Neural progenitor cell (in vitro differentiated cells): ENCODE data around the gene DISC1. TPM values are rescaled to one million over a fixed set of nuclear protein-coding genes. Genes with fewer than 3 reads are reported as not detected.

ENCODE experiments used
- DNase-seq: peaks from one replicate; pipeline ENCODE4 v3.0.0-alpha.2; 2016; ENCODE audit warnings: low spot score
- H2AFZ ChIP-seq: fragments of 200-600 bp; sonication (generic); replicated peaks from 2 replicates; pipeline ENCODE4 v1.6.1; 2016; ENCODE audit warnings: antibody characterized with exemption
- H3F3A ChIP-seq: fragments of 200-600 bp; sonication (generic); 2 replicates; pipeline ENCODE4 v1.6.1; 2016; ENCODE audit warnings: antibody characterized with exemption, low read depth
- H3K27ac ChIP-seq: fragments of 200-600 bp; sonication (generic); 2 replicates; pipeline ENCODE4 v1.5.1; 2016; ENCODE audit warnings: mild to moderate bottlenecking
- H3K27me3 ChIP-seq: fragments of 200-600 bp; sonication (generic); 2 replicates; pipeline ENCODE4 v1.6.1; 2016; ENCODE audit warnings: mild to moderate bottlenecking, moderate library complexity
- H3K36me3 ChIP-seq: fragments of 200-600 bp; sonication (generic); 2 replicates; pipeline ENCODE4 v1.5.1; 2016
- H3K4me1 ChIP-seq: fragments of 200-600 bp; sonication (generic); 2 replicates; pipeline ENCODE4 v1.6.1; 2016; ENCODE audit warnings: mixed run types
- H3K4me2 ChIP-seq: fragments of 200-600 bp; sonication (generic); 2 replicates; pipeline ENCODE4 v1.6.1; 2016
- H3K4me3 ChIP-seq: fragments of 200-600 bp; sonication (generic); 2 replicates; pipeline ENCODE4 v1.5.1; 2016
- H3K79me2 ChIP-seq: fragments of 200-600 bp; sonication (generic); 2 replicates; pipeline ENCODE4 v1.6.1; 2016; ENCODE audit warnings: low read depth
- H3K9ac ChIP-seq: fragments of 200-600 bp; sonication (generic); 2 replicates; pipeline ENCODE4 v1.6.1; 2016
- H3K9me3 ChIP-seq: fragments of 200-600 bp; sonication (generic); 2 replicates; pipeline ENCODE4 v1.5.1; 2016; ENCODE audit warnings: low read depth
- H4K20me1 ChIP-seq: fragments of 200-600 bp; sonication (generic); 2 replicates; pipeline ENCODE4 v1.6.1; 2016; ENCODE audit warnings: low read depth
- H3K27ac Mint-ChIP-seq: 3 replicates; pipeline ENCODE4 v1.8.0; 2021; ENCODE audit warnings: mixed read lengths
- H3K27me3 Mint-ChIP-seq: 2 replicates; pipeline ENCODE4 v1.8.0; 2022; ENCODE audit warnings: low read depth, mild to moderate bottlenecking, inconsistent platforms, moderate library complexity, mixed read lengths; ENCODE audit not compliant: insufficient read depth
- H3K36me3 Mint-ChIP-seq: 3 replicates; pipeline ENCODE4 v1.8.0; 2021; ENCODE audit warnings: mixed read lengths
- H3K4me1 Mint-ChIP-seq: 3 replicates; pipeline ENCODE4 v1.8.0; 2021; ENCODE audit warnings: mixed read lengths
- H3K4me3 Mint-ChIP-seq: 3 replicates; pipeline ENCODE4 v1.8.0; 2021; ENCODE audit warnings: mild to moderate bottlenecking, moderate library complexity, mixed read lengths
- H3K9me3 Mint-ChIP-seq: 3 replicates; pipeline ENCODE4 v1.8.0; 2020; ENCODE audit warnings: mixed read lengths
- EZH2 ChIP-seq: fragments of 200-600 bp; sonication (generic); IDR thresholded peaks from 2 replicates; pipeline ENCODE4 v1.6.1; 2017; ENCODE audit warnings: antibody characterized with exemption, mild to moderate bottlenecking, moderate library complexity
- EZH2phosphoT487 ChIP-seq: fragments of 200-600 bp; sonication (generic); IDR thresholded peaks from 2 replicates; pipeline ENCODE4 v1.6.1; 2017; ENCODE audit warnings: antibody characterized with exemption
- total RNA-seq: library from RNA; depleted of rRNA; stranded (reverse); fragments of >200 nt; gene quantifications from 2 replicates; pipeline ENCODE4 v1.2.3, GENCODE V29; 2015; ENCODE audit warnings: low replicate concordance
- TF ChIP-seq, protein P1 (sequence below): fragments of 200-600 bp; sonication (generic); IDR thresholded peaks from 2 replicates; pipeline ENCODE4 v1.5.1; 2017; ENCODE audit warnings: antibody characterized with exemption, mild to moderate bottlenecking

The DISC1 gene
- total RNA-seq, 1 donor from 2014 or later, result 1.8 TPM

DNA sequence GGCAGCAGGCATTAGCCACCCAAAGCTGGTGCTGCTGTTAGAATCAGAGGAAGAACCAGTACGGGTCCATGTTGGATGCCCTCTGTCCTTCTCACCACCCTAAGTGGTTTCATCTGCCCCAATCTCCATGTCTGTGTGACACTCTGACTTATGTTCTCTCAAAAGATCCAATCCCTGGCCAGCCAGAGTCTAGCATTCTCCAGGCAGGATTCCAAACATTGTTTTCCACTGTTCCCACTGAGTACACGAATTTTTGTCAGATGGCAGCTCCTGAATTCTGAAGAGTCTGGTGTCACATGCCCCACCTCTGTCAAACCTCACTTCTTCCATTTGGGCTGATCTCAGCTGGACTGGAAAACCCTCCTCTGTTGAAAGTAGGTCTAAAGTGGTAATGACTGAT is 166.0 kb downstream of the DISC1 start:
- H3K27me3 Mint-ChIP-seq, result peaks cover 4% of the 10 kb centered on the region
- no peak for DNase-seq
- H3K27ac Mint-ChIP-seq, result no peak overlapping the region
- Histone ChIP-seq H3K9ac (no peak overlapping the region), H3K9me3 (no peaks in the 10 kb centered on the region), H3K4me1 (no peaks in the 10 kb centered on the region), H3F3A (no peaks in the 10 kb centered on the region), H3K79me2 (no peaks in the 10 kb centered on the region), H3K4me2 (no peak overlapping the region), H3K27me3 (no peaks in the 10 kb centered on the region), H2AFZ (no peak overlapping the region), H3K36me3 (no peaks in the 10 kb centered on the region), H4K20me1 (no peaks in the 10 kb centered on the region), H3K4me3 (no peak overlapping the region), H3K27ac (no peak overlapping the region)
- no peak overlapping the region for H3K4me3 Mint-ChIP-seq
- no peak for TF ChIP-seq EZH2phosphoT487
- peaks cover 9% of the 10 kb centered on the region for H3K4me1 Mint-ChIP-seq
- no peaks in the 10 kb centered on the region for H3K36me3 Mint-ChIP-seq
- no peaks in the 10 kb centered on the region for H3K9me3 Mint-ChIP-seq

DNA sequence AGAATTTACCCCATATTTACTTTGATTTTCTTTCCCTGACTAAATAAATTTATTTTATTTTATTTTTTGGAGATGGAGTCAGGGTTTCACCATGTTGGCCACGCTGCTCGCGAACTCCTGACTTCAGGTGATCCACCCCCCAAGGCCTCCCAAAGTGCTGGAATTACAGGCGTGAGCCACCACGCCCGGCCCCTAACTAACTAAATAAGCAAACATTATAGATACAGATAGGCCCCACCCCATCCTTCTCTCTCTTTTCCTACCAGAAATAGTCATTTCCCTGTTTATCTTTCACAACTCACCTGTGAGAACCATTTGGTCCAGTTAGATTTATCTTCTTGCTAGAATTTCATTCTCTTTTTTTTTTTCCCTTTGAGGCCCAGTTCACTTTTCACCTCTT is 167.3 kb downstream of the DISC1 start:
- no peak overlapping the region for H3K4me3 ChIP-seq
- H3K9me3 ChIP-seq, result no peaks in the 10 kb centered on the region
- Mint-ChIP-seq H3K36me3 (no peaks in the 10 kb centered on the region), H3K27me3 (peaks cover 4% of the 10 kb centered on the region), H3K4me3 (no peak overlapping the region), H3K27ac (no peak overlapping the region), H3K4me1 (peaks cover 9% of the 10 kb centered on the region), H3K9me3 (no peaks in the 10 kb centered on the region)
- no peak overlapping the region for H3K9ac ChIP-seq
- DNase-seq, result no peak
- H3K36me3 ChIP-seq, result no peaks in the 10 kb centered on the region
- H3K27me3 ChIP-seq, result no peaks in the 10 kb centered on the region
- H3K79me2 ChIP-seq, result no peaks in the 10 kb centered on the region
- no peaks in the 10 kb centered on the region for H3K4me1 ChIP-seq
- H3K27ac ChIP-seq, result no peak overlapping the region
- H3K4me2 ChIP-seq, result no peak overlapping the region
- no peaks in the 10 kb centered on the region for H3F3A ChIP-seq
- no peak for TF ChIP-seq EZH2
- no peak for TF ChIP-seq EZH2phosphoT487
- TF ChIP-seq, protein P1, sequence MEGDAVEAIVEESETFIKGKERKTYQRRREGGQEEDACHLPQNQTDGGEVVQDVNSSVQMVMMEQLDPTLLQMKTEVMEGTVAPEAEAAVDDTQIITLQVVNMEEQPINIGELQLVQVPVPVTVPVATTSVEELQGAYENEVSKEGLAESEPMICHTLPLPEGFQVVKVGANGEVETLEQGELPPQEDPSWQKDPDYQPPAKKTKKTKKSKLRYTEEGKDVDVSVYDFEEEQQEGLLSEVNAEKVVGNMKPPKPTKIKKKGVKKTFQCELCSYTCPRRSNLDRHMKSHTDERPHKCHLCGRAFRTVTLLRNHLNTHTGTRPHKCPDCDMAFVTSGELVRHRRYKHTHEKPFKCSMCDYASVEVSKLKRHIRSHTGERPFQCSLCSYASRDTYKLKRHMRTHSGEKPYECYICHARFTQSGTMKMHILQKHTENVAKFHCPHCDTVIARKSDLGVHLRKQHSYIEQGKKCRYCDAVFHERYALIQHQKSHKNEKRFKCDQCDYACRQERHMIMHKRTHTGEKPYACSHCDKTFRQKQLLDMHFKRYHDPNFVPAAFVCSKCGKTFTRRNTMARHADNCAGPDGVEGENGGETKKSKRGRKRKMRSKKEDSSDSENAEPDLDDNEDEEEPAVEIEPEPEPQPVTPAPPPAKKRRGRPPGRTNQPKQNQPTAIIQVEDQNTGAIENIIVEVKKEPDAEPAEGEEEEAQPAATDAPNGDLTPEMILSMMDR, result no peak
- H2AFZ ChIP-seq, result no peak overlapping the region
- H4K20me1 ChIP-seq, result no peaks in the 10 kb centered on the region

- H3K36me3 ChIP-seq, result no peaks in the 10 kb centered on the region
- Mint-ChIP-seq H3K27ac (no peak overlapping the region), H3K9me3 (peaks cover 4% of the 10 kb centered on the region), H3K27me3 (peaks cover 4% of the 10 kb centered on the region), H3K36me3 (peaks cover 4% of the 10 kb centered on the region), H3K4me1 (peaks cover 12% of the 10 kb centered on the region), H3K4me3 (no peak overlapping the region)
- no peak overlapping the region for H3K4me3 ChIP-seq
- no peak overlapping the region for H3K27ac ChIP-seq
- H3K4me1 ChIP-seq, result no peaks in the 10 kb centered on the region
- no peak overlapping the region for H3K4me2 ChIP-seq
- no peak overlapping the region for H3K9ac ChIP-seq
- no peak overlapping the region for H2AFZ ChIP-seq
- TF ChIP-seq, protein P1, result no peak
- TF ChIP-seq EZH2phosphoT487, result no peak
- TF ChIP-seq EZH2, result no peak
- no peaks in the 10 kb centered on the region for H3K27me3 ChIP-seq
- no peaks in the 10 kb centered on the region for H3K79me2 ChIP-seq
- H4K20me1 ChIP-seq, result no peaks in the 10 kb centered on the region
- no peak for DNase-seq
- no peaks in the 10 kb centered on the region for H3K9me3 ChIP-seq
- H3F3A ChIP-seq, result no peaks in the 10 kb centered on the region
Measured at GRCh38 chr1:231796141-231796540, 169.6 kb downstream of the DISC1 start.

- Mint-ChIP-seq H3K9me3 (peaks cover 11% of the 10 kb centered on the region), H3K27ac (peak overlapping the region; percentile 12), H3K4me1 (peaks cover 3% of the 10 kb centered on the region), H3K36me3 (peaks cover 9% of the 10 kb centered on the region), H3K4me3 (no peak overlapping the region), H3K27me3 (peaks cover 2% of the 10 kb centered on the region)
- no peak overlapping the region for H3K4me2 ChIP-seq
- H3K27me3 ChIP-seq, result no peaks in the 10 kb centered on the region
- no peak overlapping the region for H3K4me3 ChIP-seq
- H3F3A ChIP-seq, result no peaks in the 10 kb centered on the region
- H4K20me1 ChIP-seq, result no peaks in the 10 kb centered on the region
- H3K9ac ChIP-seq, result no peak overlapping the region
- no peaks in the 10 kb centered on the region for H3K9me3 ChIP-seq
- no peak for TF ChIP-seq EZH2
- H3K27ac ChIP-seq, result no peak overlapping the region
- no peak overlapping the region for H2AFZ ChIP-seq
- H3K36me3 ChIP-seq, result no peaks in the 10 kb centered on the region
- DNase-seq, result no peak
- H3K4me1 ChIP-seq, result no peaks in the 10 kb centered on the region
- H3K79me2 ChIP-seq, result no peaks in the 10 kb centered on the region
Measured at GRCh38 chr1:231799363-231799986, 172.9 kb downstream of the DISC1 start.
